ENCODE results near the gene PDE4A. TPM values are rescaled to one million over a fixed set of nuclear protein-coding genes. Genes with fewer than 3 reads are reported as not detected.
"Not testable (repeated sequence)": the region's sequence is repeated elsewhere in the genome, so short reads cannot be mapped to it uniquely, and the experiment has no call there.

Gene PDE4A
- total RNA-seq, 4 donors from 2014 or later = 0.87 to 7.1 (median 2.3) TPM

DNA sequence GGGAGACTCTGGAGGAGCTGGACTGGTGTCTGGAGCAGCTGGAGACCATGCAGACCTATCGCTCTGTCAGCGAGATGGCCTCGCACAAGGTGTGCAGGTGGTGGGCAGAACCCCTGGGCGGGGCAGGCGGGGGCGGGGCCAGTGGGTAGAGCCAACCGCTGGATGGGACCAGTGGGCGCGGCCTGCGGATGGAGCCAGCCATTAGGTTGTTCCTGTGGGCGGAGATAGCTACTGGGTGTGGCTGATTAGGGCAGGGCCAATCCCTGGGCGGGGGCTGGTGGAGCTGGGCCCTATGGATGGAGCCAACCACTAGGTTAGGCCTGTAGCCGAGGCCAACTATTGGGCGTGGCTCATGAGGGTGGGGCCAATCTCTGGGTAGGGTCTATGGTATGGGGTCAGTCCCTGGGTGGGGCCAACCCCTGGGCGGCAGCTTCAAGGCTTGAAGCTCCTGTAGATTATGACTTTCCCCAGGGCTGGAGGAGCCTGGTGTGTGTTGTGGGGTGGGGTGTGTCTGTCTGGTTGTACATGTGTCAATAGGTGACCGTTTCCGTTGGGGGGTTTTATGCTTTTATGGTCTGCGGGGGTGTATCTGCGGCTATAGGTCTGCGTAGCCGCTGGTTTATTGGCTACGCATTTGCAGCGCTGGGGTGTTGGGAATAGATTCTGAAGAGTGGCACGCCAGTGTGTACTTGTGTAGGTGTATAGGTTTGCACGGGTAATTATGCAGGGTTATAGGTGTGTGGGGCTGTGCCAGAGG, 30.7 kb downstream of the PDE4A start:
- Histone ChIP-seq H3K27me3 (peaks cover 0 to 14% (median 0%) of the 10 kb centered on the region in 4 donors), H3K4me1 (no peaks in the 10 kb centered on the region), H3K36me3 (peaks cover 0 to 34% (median 0%) of the 10 kb centered on the region in 3 donors), H3K4me3 (no peak overlapping the region), H3K27ac (no peak overlapping the region), H3K9me3 (no peaks in the 10 kb centered on the region)
- intact Hi-C loops (cut with DNase I) = no loop called here
- WGBS, 2 donors = 81 to 92% methylated on average over 9 to 17 of the region's 25 CpGs
- TF ChIP-seq, protein P1, sequence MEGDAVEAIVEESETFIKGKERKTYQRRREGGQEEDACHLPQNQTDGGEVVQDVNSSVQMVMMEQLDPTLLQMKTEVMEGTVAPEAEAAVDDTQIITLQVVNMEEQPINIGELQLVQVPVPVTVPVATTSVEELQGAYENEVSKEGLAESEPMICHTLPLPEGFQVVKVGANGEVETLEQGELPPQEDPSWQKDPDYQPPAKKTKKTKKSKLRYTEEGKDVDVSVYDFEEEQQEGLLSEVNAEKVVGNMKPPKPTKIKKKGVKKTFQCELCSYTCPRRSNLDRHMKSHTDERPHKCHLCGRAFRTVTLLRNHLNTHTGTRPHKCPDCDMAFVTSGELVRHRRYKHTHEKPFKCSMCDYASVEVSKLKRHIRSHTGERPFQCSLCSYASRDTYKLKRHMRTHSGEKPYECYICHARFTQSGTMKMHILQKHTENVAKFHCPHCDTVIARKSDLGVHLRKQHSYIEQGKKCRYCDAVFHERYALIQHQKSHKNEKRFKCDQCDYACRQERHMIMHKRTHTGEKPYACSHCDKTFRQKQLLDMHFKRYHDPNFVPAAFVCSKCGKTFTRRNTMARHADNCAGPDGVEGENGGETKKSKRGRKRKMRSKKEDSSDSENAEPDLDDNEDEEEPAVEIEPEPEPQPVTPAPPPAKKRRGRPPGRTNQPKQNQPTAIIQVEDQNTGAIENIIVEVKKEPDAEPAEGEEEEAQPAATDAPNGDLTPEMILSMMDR (IDR thresholded peaks at IDR 0.05) = no peak
- no peak for TF ChIP-seq POLR2A (IDR thresholded peaks at IDR 0.05)
- DNase-seq = no peak

DNA sequence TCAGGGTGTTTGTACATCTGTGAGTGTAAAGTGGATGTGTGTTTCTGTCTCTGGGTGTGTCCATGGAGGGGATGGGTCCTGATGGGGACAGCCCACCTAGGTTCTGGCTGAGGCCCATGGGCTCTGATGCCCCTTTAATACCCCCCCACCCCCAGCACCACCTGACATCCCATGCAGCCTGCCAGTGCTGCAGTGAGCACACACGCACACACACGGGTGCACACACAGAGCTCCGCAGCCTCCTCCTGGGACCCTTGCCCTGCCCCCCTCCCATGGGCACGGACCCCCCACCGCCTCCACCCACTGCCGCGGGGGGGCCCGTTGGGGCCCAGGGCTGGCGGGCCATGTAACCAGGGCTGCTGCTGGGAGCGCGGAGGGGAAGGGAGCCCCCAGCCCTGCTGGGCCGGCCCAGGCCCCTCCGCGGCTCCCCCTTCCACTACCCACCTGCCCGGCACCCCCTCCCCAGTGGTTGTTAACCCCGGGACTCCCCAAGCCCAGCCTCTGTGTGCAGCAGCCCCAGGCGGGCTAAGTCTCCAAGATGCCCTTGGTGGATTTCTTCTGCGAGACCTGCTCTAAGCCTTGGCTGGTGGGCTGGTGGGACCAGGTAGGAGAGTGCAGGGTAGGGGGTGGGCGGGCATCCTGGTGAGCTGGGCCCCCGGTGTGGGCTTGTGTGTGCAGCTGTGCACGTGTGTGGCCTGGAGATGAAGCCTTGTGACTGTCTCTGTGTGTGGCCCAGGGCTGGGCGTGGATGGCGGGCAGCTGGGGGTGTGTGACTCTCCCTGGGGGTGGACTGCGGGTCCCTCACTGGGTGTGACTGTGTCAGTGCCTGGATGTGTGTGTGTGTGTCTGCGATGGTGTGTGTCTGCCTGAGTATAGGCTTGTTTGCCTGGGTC, 32.6 kb downstream of the PDE4A start:
- no peaks in the 10 kb centered on the region for H3K9me3 ChIP-seq
- no peaks in the 10 kb centered on the region for H3K4me1 ChIP-seq
- WGBS, 2 donors = 87% methylated on average over 3 of the region's 25 CpGs; no CpG with 5 or more reads in 1 of the 2 donors
- intact Hi-C loops (cut with DNase I) = no loop called here
- H3K27ac ChIP-seq = no peak overlapping the region
- H3K36me3 ChIP-seq = peaks cover 0 to 26% (median 0%) of the 10 kb centered on the region in 3 donors
- peaks cover 0 to 14% (median 0%) of the 10 kb centered on the region in 4 donors for H3K27me3 ChIP-seq
- no peak for DNase-seq
- TF ChIP-seq, protein P1 (IDR thresholded peaks at IDR 0.05) = no peak
- no peak for TF ChIP-seq POLR2A (IDR thresholded peaks at IDR 0.05)
- no peak overlapping the region for H3K4me3 ChIP-seq

DNA sequence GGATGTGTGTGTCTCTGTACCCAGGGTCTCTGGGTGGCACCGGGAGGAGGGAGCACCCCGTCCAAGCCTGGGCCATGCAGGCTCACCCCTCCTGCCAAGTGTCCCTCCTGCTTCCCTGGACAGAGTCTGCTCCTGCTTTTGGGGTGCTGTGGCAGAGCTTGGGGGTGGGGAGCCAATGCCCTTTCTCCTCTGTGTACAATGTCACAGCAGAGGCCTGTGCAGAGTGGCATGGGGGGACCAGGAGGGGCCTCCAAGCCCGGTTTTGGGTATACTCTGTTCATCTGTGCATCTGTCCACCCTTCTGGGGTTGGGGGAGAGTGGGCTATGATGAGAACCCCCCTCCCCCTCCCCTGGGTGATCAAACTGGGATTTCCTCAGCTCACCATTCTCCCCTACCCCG, 33.5 kb downstream of the PDE4A start:
- no peak for TF ChIP-seq POLR2A (IDR thresholded peaks at IDR 0.05)
- TF ChIP-seq, protein P1 (IDR thresholded peaks at IDR 0.05) = no peak
- H3K9me3 ChIP-seq = no peaks in the 10 kb centered on the region
- peaks cover 0 to 14% (median 0%) of the 10 kb centered on the region in 4 donors for H3K27me3 ChIP-seq
- H3K27ac ChIP-seq = no peak overlapping the region
- H3K4me1 ChIP-seq = no peaks in the 10 kb centered on the region
- DNase-seq = no peak
- peaks cover 0 to 18% (median 0%) of the 10 kb centered on the region in 3 donors for H3K36me3 ChIP-seq
- WGBS, 2 donors = 33 to 65% methylated on average over 1 to 4 of the region's 4 CpGs
- no peak overlapping the region for H3K4me3 ChIP-seq
- intact Hi-C loops (cut with DNase I) = no loop called here

DNA sequence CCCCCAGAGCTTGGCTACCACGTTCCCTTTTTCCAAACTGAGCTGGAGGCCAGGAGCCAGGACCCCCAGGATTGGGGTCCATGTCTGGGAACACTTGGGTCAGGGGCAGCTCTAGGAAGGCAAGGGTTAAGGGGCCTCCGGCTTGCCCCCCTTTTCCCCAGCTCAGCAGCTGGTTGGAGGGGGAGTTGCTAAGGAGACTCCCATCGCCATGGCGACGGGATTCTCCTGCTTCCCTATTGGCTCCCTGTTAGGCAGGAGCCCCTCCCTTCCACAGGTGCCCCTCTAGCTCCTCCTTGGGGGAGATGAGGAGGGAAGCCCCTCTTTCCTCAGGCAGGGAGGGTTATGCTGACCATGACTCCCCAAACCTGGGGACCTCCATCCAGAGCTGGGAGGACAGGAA, 33.9 kb downstream of the PDE4A start:
- H3K27ac ChIP-seq = no peak overlapping the region
- WGBS, 2 donors = 43% methylated on average over 2 of the region's 5 CpGs; no CpG with 5 or more reads in 1 of the 2 donors
- no peak for DNase-seq
- peaks cover 0 to 16% (median 0%) of the 10 kb centered on the region in 3 donors for H3K36me3 ChIP-seq
- intact Hi-C loops (cut with DNase I) = no loop called here
- no peak overlapping the region for H3K4me3 ChIP-seq
- H3K9me3 ChIP-seq = no peaks in the 10 kb centered on the region
- TF ChIP-seq, protein P1 (IDR thresholded peaks at IDR 0.05) = no peak
- no peak for TF ChIP-seq POLR2A (IDR thresholded peaks at IDR 0.05)
- H3K27me3 ChIP-seq = peaks cover 0 to 14% (median 0%) of the 10 kb centered on the region in 4 donors
- H3K4me1 ChIP-seq = no peaks in the 10 kb centered on the region

DNA sequence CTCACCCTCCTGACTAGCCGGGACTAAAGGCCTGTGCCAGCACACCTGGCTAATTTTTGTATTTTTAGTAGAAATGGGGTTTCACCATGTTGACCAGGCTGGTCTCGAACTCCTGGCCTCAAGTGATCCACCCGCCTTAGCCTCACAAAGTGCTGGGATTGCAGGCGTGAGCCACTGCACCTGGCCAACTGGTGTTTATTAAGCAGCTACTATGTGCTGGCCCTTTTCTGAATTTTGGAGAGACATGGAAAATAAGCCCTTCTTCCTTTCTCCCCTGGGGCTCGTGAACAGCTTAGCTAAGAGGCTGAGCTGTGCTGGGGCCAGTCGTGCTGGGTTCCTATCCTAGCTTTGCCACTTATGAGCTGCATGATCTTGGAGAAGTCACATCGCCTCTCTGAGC, 38.4 kb downstream of the PDE4A start:
- whole genome bisulfite sequencing, 2 donors = 62 to 84% methylated on average over 3 to 5 of the region's 7 CpGs
- intact Hi-C loops (cut with DNase I); H3K9me3 ChIP-seq; H3K27me3 ChIP-seq; DNase-seq; H3K4me3 ChIP-seq; H3K27ac ChIP-seq: not testable (repeated sequence)
- Histone ChIP-seq H3K4me1 (peaks cover 0 to 14% (median 7%) of the 10 kb centered on the region in 3 donors), H3K36me3 (peaks cover 0 to 11% (median 0%) of the 10 kb centered on the region in 3 donors)
